ENCODE results near the gene OR10P1.

The OR10P1 gene

GRCh38 chr12:55670276-55670675 is 33.6 kb downstream of the OR10P1 start:
- ChIA-PET POLR2A (no interaction called here), CTCF (interaction anchor here (1.9 kb wide), 1 partner anchor 11 kb away, joined by 6 read pairs; a partner anchor contains a TSS)
- TF ChIP-seq FOXK2 (IDR thresholded peaks at IDR 0.05) (no peak), TARDBP (IDR thresholded peaks at IDR 0.05) (no peak), L3MBTL2 (conservative IDR thresholded peaks at IDR 0.05) (no peak), BHLHE40 (IDR thresholded peaks at IDR 0.05; ENCODE audit: borderline replicate concordance) (no peak), SP1 (IDR thresholded peaks at IDR 0.05) (no peak), SUZ12 (IDR thresholded peaks at IDR 0.05) (no peak)
- DNase-seq (ENCODE audit: extremely low spot score): no peak

DNA sequence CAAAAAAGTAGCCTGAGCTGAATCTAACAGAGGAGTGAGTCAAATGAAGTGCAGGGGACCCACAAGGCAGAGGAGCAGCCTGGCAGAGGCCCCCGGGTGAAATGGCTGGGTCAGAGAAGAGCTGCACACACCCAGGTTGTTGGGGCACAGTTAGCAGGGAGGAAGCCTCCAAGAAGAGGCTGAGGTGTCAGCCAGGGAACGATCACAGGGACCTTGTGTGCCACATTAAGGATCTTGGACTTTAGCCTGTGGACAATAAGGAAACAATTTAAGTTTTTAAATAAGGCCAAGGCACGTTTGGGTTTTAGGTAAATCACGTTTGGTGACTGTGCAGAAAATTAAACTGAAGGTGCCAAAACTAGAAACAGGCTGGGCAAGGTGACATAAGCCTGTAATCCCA is 35.1 kb downstream of the OR10P1 start:
- ChIA-PET POLR2A (interaction anchor here (0.6 kb wide), 1 partner anchor 44 kb away, joined by 3 read pairs; the partner anchor contains the start of gene BLOC1S1), CTCF (interaction anchor here (0.7 to 1.0 kb wide), 2 partner anchors 10 to 16 kb away, joined by 3 to 5 read pairs; a partner anchor contains a TSS)
- no peak for TF ChIP-seq SP1 (IDR thresholded peaks at IDR 0.05)
- TF ChIP-seq, protein P1, sequence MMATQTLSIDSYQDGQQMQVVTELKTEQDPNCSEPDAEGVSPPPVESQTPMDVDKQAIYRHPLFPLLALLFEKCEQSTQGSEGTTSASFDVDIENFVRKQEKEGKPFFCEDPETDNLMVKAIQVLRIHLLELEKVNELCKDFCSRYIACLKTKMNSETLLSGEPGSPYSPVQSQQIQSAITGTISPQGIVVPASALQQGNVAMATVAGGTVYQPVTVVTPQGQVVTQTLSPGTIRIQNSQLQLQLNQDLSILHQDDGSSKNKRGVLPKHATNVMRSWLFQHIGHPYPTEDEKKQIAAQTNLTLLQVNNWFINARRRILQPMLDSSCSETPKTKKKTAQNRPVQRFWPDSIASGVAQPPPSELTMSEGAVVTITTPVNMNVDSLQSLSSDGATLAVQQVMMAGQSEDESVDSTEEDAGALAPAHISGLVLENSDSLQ (IDR thresholded peaks at IDR 0.05): no peak
- TF ChIP-seq FOXK2 (IDR thresholded peaks at IDR 0.05): no peak
- TF ChIP-seq L3MBTL2 (conservative IDR thresholded peaks at IDR 0.05): no peak
- no peak for TF ChIP-seq NFRKB (IDR thresholded peaks at IDR 0.05)
- TF ChIP-seq HDGF (IDR thresholded peaks at IDR 0.05; ENCODE audit: borderline replicate concordance): no peak
- TF ChIP-seq ELF4 (IDR thresholded peaks at IDR 0.05): no peak
- TF ChIP-seq SUZ12 (IDR thresholded peaks at IDR 0.05): no peak
- no peak for TF ChIP-seq LEF1 (IDR thresholded peaks at IDR 0.05; ENCODE audit: borderline replicate concordance)
- TF ChIP-seq BHLHE40 (IDR thresholded peaks at IDR 0.05; ENCODE audit: borderline replicate concordance): no peak
- no peak for TF ChIP-seq FOXA1 (IDR thresholded peaks at IDR 0.05)
- no peak for TF ChIP-seq ARNT (IDR thresholded peaks at IDR 0.05)
- TF ChIP-seq FOXM1 (IDR thresholded peaks at IDR 0.05; ENCODE audit: borderline replicate concordance): no peak
- TF ChIP-seq TARDBP (IDR thresholded peaks at IDR 0.05): no peak
- TF ChIP-seq ZNF384 (IDR thresholded peaks at IDR 0.05): no peak
- TF ChIP-seq CTBP1 (IDR thresholded peaks at IDR 0.05; ENCODE audit: borderline replicate concordance): no peak
- DNase-seq (ENCODE audit: extremely low spot score): no peak

DNA sequence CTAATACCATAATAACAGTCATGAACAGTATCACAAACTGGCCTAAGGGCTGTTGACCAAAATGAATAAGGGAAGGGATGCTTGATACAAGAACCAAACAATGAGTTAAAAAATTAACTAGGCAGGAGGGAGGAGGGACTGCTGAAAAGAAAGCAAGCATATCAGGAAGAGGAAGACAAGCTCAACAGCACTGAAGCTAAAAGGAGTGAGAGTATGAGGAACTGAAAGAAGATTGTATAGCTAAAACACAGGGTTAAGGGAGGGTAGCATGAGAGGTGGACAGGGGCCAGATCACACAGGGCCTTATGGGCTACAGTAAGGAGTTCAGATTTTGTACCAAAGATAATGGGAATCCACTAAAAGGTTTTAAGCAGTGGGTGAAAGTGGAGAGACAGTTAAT is 36.9 kb downstream of the OR10P1 start:
- no peak for DNase-seq (ENCODE audit: extremely low spot score)
- ChIA-PET POLR2A (no interaction called here), CTCF (interaction anchor here (1.0 kb wide), 1 partner anchor 17 kb away, joined by 3 read pairs; no protein-coding TSS in a partner anchor)
- TF ChIP-seq L3MBTL2 (conservative IDR thresholded peaks at IDR 0.05) (no peak), SUZ12 (IDR thresholded peaks at IDR 0.05) (no peak), NFRKB (IDR thresholded peaks at IDR 0.05) (no peak), FOXK2 (IDR thresholded peaks at IDR 0.05) (no peak), FOXA1 (IDR thresholded peaks at IDR 0.05) (no peak), FOXM1 (IDR thresholded peaks at IDR 0.05; ENCODE audit: borderline replicate concordance) (no peak), TARDBP (IDR thresholded peaks at IDR 0.05) (no peak), LEF1 (IDR thresholded peaks at IDR 0.05; ENCODE audit: borderline replicate concordance) (no peak), ZNF384 (IDR thresholded peaks at IDR 0.05) (no peak), BHLHE40 (IDR thresholded peaks at IDR 0.05; ENCODE audit: borderline replicate concordance) (no peak), CTBP1 (IDR thresholded peaks at IDR 0.05; ENCODE audit: borderline replicate concordance) (no peak), ELF4 (IDR thresholded peaks at IDR 0.05) (no peak), HDGF (IDR thresholded peaks at IDR 0.05; ENCODE audit: borderline replicate concordance) (no peak)
- TF ChIP-seq, protein P1 (IDR thresholded peaks at IDR 0.05): no peak

- POLR2A ChIA-PET: no interaction called here
These were observed 39.0 kb downstream of the OR10P1 start for GRCh38 chr12:55675666-55676065.

DNA sequence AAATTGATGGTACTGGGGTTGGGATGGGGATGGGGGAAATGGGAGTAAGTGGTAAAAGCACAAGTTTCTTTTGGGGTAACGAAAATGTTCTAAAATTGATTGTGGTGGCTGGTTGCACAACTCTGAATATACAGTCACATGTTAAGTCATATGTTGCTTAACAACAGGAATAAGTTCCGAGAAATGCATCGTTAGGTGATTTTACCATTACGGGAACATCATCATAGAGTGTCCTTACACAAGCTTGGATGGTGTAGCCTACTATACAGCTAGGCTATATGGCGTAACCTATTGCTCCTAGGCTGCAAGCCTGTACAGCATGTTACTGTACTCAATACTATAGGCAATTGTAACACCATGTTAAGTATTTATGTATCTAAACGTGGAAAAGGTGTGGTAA is 40.0 kb downstream of the OR10P1 start:
- no peak for DNase-seq (ENCODE audit: extremely low spot score)
- TF ChIP-seq NFRKB (IDR thresholded peaks at IDR 0.05) (no peak), FOXK2 (IDR thresholded peaks at IDR 0.05) (no peak), CTBP1 (IDR thresholded peaks at IDR 0.05; ENCODE audit: borderline replicate concordance) (no peak)
- CTCF ChIA-PET: interaction anchor here (0.7 kb wide), 1 partner anchor 30 kb away, joined by 3 read pairs; no protein-coding TSS in a partner anchor
- POLR2A ChIA-PET: no interaction called here

More at GRCh38 chr12:55675666-55676065, 39.0 kb downstream of the OR10P1 start:
- CTCF ChIA-PET: no interaction called here
- no peak for DNase-seq (ENCODE audit: extremely low spot score)
- TF ChIP-seq NFRKB (IDR thresholded peaks at IDR 0.05): no peak
- TF ChIP-seq FOXM1 (IDR thresholded peaks at IDR 0.05; ENCODE audit: borderline replicate concordance): no peak
- no peak for TF ChIP-seq L3MBTL2 (conservative IDR thresholded peaks at IDR 0.05)
- no peak for TF ChIP-seq ELF4 (IDR thresholded peaks at IDR 0.05)
- no peak for TF ChIP-seq HDGF (IDR thresholded peaks at IDR 0.05; ENCODE audit: borderline replicate concordance)
- TF ChIP-seq CTBP1 (IDR thresholded peaks at IDR 0.05; ENCODE audit: borderline replicate concordance): no peak
- TF ChIP-seq LEF1 (IDR thresholded peaks at IDR 0.05; ENCODE audit: borderline replicate concordance): no peak
- no peak for TF ChIP-seq BHLHE40 (IDR thresholded peaks at IDR 0.05; ENCODE audit: borderline replicate concordance)
- no peak for TF ChIP-seq FOXA1 (IDR thresholded peaks at IDR 0.05)
- no peak for TF ChIP-seq FOXK2 (IDR thresholded peaks at IDR 0.05)
- TF ChIP-seq ZNF384 (IDR thresholded peaks at IDR 0.05): no peak
- TF ChIP-seq, protein P1 (IDR thresholded peaks at IDR 0.05): no peak
- TF ChIP-seq SP1 (IDR thresholded peaks at IDR 0.05): no peak
- TF ChIP-seq ARNT (IDR thresholded peaks at IDR 0.05): no peak
- TF ChIP-seq TARDBP (IDR thresholded peaks at IDR 0.05): no peak
- TF ChIP-seq SUZ12 (IDR thresholded peaks at IDR 0.05): no peak

DNA sequence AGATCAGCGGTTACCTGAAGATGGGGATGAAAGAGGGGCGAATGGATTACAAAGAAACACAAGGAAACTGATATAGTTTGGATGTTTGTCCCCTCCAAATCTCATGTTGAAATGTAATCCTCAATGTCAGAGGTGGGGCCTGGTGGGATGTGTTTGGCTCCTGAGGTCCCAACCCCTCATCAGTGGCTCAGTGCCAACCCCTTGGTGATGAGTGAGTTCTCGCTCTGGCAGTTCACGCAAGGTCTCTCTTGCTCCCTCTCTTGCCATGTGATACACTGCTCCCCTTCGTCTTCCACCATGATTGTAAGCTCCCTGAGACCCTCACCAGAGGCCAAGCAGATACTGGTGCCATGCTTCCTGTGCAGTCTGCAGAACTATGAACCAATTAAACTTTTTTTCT is 43.0 kb downstream of the OR10P1 start:
- TF ChIP-seq TARDBP (IDR thresholded peaks at IDR 0.05): no peak
- TF ChIP-seq ZNF384 (IDR thresholded peaks at IDR 0.05): no peak
- TF ChIP-seq, protein P1 (IDR thresholded peaks at IDR 0.05): no peak
- no peak for DNase-seq (ENCODE audit: extremely low spot score)
- CTCF ChIA-PET: no interaction called here
- POLR2A ChIA-PET: no interaction called here
